Epithelial cell of prostate (primary cell): ENCODE measurements around the gene MYL9.

Experiments
- DNase-seq: peaks from one replicate; pipeline ENCODE4 v3.0.0-alpha.2; 2011; ENCODE audit warnings: low read depth, low spot score
- H3K27ac ChIP-seq: fragments of 450-650 bp; 2 replicates; pipeline ENCODE4 v1.5.1; 2017; ENCODE audit warnings: mild to moderate bottlenecking

The MYL9 gene

GRCh38 chr20:36525620-36526365 is 15.5 kb upstream of the MYL9 start:
- DNase-seq, result no peak
- H3K27ac ChIP-seq, result no peak overlapping the region

DNA sequence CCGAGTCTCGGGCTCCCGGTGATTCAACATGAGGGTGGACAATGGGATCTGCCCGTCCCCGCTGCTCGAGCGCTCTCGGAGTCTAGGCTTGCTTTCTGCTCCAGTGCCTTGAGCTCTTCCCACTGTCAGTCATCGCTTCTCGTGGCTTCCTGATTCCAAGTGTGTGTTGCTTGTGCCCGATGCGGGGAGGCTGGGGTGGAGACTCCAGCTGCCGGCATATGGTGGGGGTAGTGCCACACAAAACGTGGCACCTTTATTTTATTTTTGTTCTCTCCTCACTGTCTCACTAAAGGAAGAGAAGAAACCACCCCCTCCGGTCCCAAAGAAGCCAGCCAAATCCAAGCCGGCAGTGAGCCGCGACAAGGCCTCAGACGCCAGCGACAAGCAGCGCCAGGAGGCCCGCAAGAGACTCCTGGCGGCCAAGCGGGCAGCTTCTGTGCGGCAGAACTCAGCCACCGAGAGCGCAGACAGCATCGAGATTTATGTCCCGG is 14.8 kb upstream of the MYL9 start:
- H3K27ac ChIP-seq, result no peak overlapping the region
- no peak for DNase-seq

- DNase-seq, result no peak
- H3K27ac ChIP-seq, result no peak overlapping the region
Measured at GRCh38 chr20:36527331-36528125, 13.8 kb upstream of the MYL9 start.

- no peak for DNase-seq
- no peak overlapping the region for H3K27ac ChIP-seq
Measured at GRCh38 chr20:36528176-36528874, 13.0 kb upstream of the MYL9 start.

- DNase-seq, result no peak
- no peak overlapping the region for H3K27ac ChIP-seq
Measured at GRCh38 chr20:36528875-36529417, 12.4 kb upstream of the MYL9 start.

DNA sequence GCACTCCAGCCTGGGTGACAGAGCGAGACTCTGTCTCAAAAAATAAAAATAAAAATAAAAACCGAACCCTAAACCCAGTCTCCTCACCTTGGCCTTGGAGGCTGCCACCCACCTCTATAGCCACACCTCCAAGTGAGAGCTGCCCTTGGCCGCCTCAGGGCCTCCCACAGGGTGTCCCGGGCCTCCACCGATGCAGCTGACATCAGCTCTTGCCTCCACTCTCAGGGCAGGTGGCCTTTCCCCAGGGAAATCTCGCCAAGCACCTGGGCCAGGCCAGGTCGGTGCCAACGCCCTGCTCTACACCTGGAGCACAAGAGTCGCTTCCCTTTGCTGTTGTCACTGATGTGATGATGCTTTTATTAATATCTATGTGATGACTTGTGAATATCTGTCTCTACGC is 8.9 kb upstream of the MYL9 start:
- no peak for DNase-seq
- no peak overlapping the region for H3K27ac ChIP-seq

GRCh38 chr20:36532822-36533221 is 8.5 kb upstream of the MYL9 start:
- DNase-seq, result no peak
- no peak overlapping the region for H3K27ac ChIP-seq

DNA sequence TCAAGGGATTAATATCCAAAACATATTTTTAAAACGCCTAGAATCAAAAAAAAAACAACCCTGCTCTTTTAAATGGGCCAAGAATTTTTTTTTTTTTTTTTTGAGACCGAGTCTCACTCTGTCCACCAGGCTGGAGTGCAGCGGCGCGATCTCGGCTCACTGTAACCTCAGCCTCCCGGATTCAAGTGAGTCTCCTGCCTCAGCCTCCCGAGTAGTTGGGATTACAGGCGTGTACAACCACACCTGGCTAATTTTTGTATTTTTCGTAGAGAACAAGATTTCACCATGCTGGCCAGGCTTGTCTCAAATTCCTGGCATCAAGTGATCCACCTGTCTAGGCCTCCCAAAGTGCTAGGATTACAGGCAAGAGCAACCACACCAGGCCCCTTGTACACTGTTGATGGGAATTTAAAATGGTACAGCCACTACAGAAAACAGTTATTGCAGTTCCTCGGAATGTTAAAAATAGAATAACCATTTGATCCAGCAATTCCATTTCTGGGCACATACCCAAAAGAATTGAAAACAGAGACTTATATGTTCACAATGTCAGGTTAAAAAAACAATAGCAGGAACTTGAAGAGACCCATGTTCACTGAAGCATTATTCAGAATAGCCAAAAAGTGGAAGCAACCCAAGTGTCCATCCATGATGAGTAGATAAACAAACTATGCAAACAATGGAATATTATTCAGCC is 3.1 kb upstream of the MYL9 start:
- no peak for DNase-seq
- H3K27ac ChIP-seq, result no peak overlapping the region

DNA sequence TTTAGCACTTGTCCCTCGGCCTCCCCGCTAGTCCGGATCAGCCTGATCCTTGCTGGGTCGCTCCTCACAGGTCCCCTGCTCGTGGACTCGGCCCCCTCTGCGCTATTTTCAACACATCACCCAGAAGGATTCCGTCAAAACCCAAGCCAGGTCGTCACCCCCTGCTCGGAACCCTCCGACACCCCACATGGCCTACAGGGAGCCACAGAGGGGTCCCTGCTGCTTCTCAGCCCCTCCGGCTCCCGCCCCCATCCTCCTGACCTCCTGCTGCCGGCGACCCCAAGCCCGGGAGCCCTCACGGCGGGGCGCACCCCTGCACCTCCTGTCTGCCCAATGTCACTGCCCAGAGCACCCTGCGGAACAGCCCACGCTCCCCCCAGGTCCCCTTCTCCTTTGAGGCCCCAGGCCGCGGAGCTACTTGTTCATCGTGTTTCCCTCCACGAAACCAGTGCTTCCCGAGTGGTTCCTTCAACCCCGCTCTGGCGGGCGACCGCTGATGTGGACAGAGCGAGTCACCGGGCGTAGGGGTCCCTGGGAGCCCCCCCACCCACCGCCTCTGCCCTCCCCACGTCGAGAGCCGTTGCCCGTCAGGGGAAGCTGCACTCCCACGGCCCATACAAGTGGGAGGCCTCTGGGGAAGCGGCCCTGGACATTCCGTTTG is 638 bp upstream of the MYL9 start:
- H3K27ac ChIP-seq, result no peak overlapping the region
- no peak for DNase-seq

- H3K27ac ChIP-seq, result no peak overlapping the region
- DNase-seq, result no peak
Measured at GRCh38 chr20:36541768-36542488, 609 bp downstream of the MYL9 start.

- H3K27ac ChIP-seq, result no peak overlapping the region
Measured at GRCh38 chr20:36542516-36543183, 1.3 kb downstream of the MYL9 start.

DNA sequence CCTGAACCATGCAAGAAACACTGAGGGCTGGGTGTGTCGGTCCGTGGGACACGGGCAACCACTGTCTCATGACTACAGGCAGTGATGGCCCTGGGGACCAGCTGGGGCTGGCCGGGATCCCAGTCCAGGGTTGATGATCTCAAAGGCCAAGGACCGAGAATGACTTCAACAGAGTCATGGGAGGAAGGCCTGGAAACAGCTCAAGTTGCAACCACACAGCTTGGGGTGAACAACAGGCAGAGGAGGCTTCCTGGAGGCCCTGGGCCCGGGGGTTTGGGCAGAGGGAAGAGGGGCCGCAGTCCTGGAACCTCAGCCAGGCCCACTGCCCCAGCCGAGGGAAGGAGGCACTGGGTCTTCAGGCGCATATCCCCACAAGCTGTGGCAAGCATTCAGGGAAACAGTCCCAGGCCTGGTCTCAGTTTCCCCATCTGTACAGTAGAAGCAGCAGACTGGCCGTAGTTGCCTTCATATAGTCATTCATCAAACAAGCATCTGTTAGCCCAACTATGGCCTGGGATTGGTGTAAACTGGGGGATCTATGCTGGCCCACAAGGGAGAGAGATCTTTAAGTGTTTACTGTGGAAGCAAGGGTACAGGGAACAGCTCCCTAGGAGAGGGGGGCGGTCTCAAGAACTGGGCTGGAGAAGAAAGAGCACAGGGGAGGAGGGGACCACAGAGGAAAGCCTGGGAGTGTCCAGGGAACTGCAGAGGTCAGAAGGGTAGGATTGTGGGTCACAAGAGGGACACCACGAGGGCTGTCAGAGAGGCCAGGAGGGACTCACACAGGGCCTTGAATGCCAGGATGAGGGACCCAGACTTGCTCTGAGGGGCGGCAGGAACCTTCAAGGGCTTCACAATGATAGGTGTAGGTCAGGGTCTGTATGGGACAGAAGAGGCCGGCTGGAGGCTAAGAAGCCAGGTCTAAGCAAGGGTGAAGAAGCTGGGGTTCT is 2.1 kb downstream of the MYL9 start:
- no peak for DNase-seq

More at GRCh38 chr20:36542516-36543183, 1.3 kb downstream of the MYL9 start:
- no peak for DNase-seq

DNA sequence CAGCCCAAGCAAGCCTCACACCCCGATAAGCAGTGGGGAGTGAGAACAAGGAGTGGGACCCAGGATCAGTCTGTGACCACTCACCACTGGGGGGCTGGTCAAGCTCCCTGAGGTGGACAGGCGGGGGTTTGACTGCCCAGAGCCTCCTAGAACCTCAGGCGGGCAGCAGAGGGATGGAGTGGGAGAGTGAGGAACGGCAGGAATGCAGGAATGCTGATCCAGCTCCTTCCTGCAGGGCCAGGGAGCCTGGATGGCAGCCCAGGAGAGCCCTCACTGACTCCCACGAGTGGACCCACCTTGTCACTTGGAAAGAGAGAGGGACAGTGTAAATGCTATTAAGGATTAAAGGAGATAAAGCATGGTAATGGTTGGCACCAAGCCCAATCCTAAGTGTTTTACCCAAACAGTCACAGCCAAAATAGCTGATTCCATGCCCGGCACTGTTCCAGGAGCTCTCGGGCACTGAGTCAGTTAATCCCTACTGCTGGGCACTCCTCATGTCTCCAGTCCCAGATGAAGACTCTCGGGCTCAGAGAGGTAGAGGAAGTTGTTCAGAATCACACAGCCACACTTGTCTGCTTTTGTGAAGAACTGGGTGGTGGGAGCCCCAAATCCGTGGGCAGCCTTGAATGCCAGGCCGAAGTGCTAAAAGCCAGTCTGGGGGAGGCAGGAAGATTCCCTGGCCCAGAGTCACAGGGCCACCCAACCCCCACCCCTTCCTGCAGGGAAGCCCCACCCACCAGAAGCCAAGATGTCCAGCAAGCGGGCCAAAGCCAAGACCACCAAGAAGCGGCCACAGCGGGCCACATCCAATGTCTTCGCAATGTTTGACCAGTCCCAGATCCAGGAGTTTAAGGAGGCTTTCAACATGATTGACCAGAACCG is 3.1 kb downstream of the MYL9 start:
- no peak overlapping the region for H3K27ac ChIP-seq
- DNase-seq, result peak; percentile 20

More for the DNA sequence above, 2.1 kb downstream of the MYL9 start:
- no peak overlapping the region for H3K27ac ChIP-seq

- no peak for DNase-seq
Measured at GRCh38 chr20:36546111-36546736, 4.9 kb downstream of the MYL9 start.

GRCh38 chr20:36547186-36548005 is 6.1 kb downstream of the MYL9 start:
- H3K27ac ChIP-seq, result no peak overlapping the region
- no peak for DNase-seq

More at GRCh38 chr20:36546111-36546736, 4.9 kb downstream of the MYL9 start:
- H3K27ac ChIP-seq, result no peak overlapping the region
